H1 (cell line): ENCODE results near the gene MAGI1. TPM values are rescaled to one million over a fixed set of nuclear protein-coding genes. Genes with fewer than 3 reads are reported as not detected.

Experiments used
- CTCF ChIA-PET: fragments of 300-600 bp; sonication (Branson Sonifier 250); formaldehyde crosslinking; loops from one replicate; lab custom pipeline; 2021; ENCODE audit not compliant: partially characterized antibody; lab: Charles Lee
- POLR2A ChIA-PET: fragments of 300-600 bp; sonication (Branson Sonifier 250); formaldehyde crosslinking; loops from one replicate; lab custom pipeline; 2021; ENCODE audit warnings: inconsistent platforms; ENCODE audit not compliant: partially characterized antibody; lab: Charles Lee
- DNase-seq, 2 experiments: peaks; one replicate each; pipeline versions ENCODE4 v3.0.0 to v3.0.0-alpha.2; 2010 to 2022; ENCODE audit warnings: low spot score in 2 of 2, low read depth in 1 of 2, mixed read lengths in 1 of 2
- FAIRE-seq: peaks from 2 replicates; lab custom pipeline; 2011; peaks lifted over from hg19 to GRCh38; lab: Jason Lieb, UNC
- H2AFZ ChIP-seq: 2 replicates; pipeline ENCODE4 v1.8.1; 2012; ENCODE audit warnings: low read length, inconsistent platforms
- H2AK5ac ChIP-seq: 2 replicates; pipeline ENCODE4 v1.6.1; 2013; ENCODE audit warnings: low read depth, low read length
- H2BK120ac ChIP-seq: replicated peaks from 2 replicates; pipeline ENCODE3; 2013; ENCODE audit warnings: low read depth, low read length, inconsistent platforms
- H2BK12ac ChIP-seq: 2 replicates; pipeline ENCODE4 v1.6.1; 2013; ENCODE audit warnings: low read depth, low read length
- H2BK15ac ChIP-seq: 2 replicates; pipeline ENCODE4 v1.6.1; 2013; ENCODE audit warnings: low read length
- H2BK20ac ChIP-seq: 2 replicates; pipeline ENCODE4 v1.6.1; 2013; ENCODE audit warnings: low read length
- H2BK5ac ChIP-seq: 2 replicates; pipeline ENCODE4 v1.6.1; 2013; ENCODE audit warnings: low read depth, low read length
- H3K14ac ChIP-seq: 2 replicates; pipeline ENCODE4 v1.6.1; 2013; ENCODE audit warnings: inconsistent platforms; ENCODE audit not compliant: insufficient read length
- H3K18ac ChIP-seq: 2 replicates; pipeline ENCODE4 v1.6.1; 2013; ENCODE audit warnings: low read length; ENCODE audit errors: extremely low read depth
- H3K23ac ChIP-seq: 2 replicates; pipeline ENCODE4 v1.6.1; 2013; ENCODE audit warnings: inconsistent platforms; ENCODE audit not compliant: insufficient read length
- H3K23me2 ChIP-seq: 2 replicates; pipeline ENCODE4 v1.6.1; 2013; ENCODE audit warnings: low read depth, low read length
- H3K27ac ChIP-seq: 2 replicates; pipeline ENCODE4 v1.6.1; 2011; ENCODE audit warnings: low read depth, low read length, inconsistent platforms
- H3K27me3 ChIP-seq, 4 experiments: replicated peaks in 1 of 4; 1 replicate in 1 of 4; 2 replicates in 3 of 4; pipeline versions ENCODE4 v1.6.1 to v1.8.1; 2011 to 2013; ENCODE audit warnings: low read length in 3 of 4, mild to moderate bottlenecking in 3 of 4, inconsistent platforms in 2 of 4, mixed read lengths in 2 of 4, moderate library complexity in 1 of 4; ENCODE audit not compliant: control insufficient read depth in 3 of 4, insufficient read depth in 3 of 4; ENCODE audit errors: extremely low read depth in 1 of 4
- H3K36me3 ChIP-seq, 4 experiments: 2 replicates each; pipeline versions ENCODE4 v1.6.1 to v1.8.1; 2011 to 2013; ENCODE audit warnings: mild to moderate bottlenecking in 4 of 4, low read length in 3 of 4, moderate library complexity in 2 of 4, control low read depth in 1 of 4, inconsistent platforms in 1 of 4; ENCODE audit not compliant: insufficient read depth in 4 of 4, control insufficient read depth in 2 of 4
- H3K4ac ChIP-seq: replicated peaks from 2 replicates; pipeline ENCODE3; 2013; ENCODE audit warnings: low read length, low read depth, mixed read lengths, inconsistent platforms; ENCODE audit not compliant: insufficient read length
- H3K4me1 ChIP-seq, 4 experiments: replicated peaks in 1 of 4; 1 replicate in 1 of 4; 2 replicates in 3 of 4; pipeline versions ENCODE4 v1.6.1 to v1.8.1; 2011 to 2013; ENCODE audit warnings: low read length in 3 of 4, inconsistent platforms in 2 of 4, mixed read lengths in 1 of 4; ENCODE audit not compliant: insufficient read depth in 4 of 4, control insufficient read depth in 3 of 4
- H3K4me2 ChIP-seq, 2 experiments: 2 replicates each; pipeline versions ENCODE4 v1.6.1 to v1.8.1; 2011 to 2013; ENCODE audit warnings: low read depth in 2 of 2, low read length in 2 of 2, control low read depth in 1 of 2, inconsistent platforms in 1 of 2, mild to moderate bottlenecking in 1 of 2; ENCODE audit not compliant: insufficient read depth in 1 of 2
- H3K4me3 ChIP-seq, 4 experiments: fragments of 200-600, 300-600 bp in 1 of 4; sonication (generic), shearing (Covaris generic), sonication (Bioruptor Twin) in 1 of 4; 2 replicates each; pipeline versions ENCODE4 v1.5.1 to v1.8.1; 2011 to 2016; ENCODE audit warnings: low read length in 4 of 4, low read depth in 3 of 4, control low read depth in 2 of 4, inconsistent platforms in 2 of 4, mild to moderate bottlenecking in 2 of 4, mixed read lengths in 1 of 4, moderate library complexity in 1 of 4; ENCODE audit not compliant: insufficient read depth in 2 of 4; ENCODE audit errors: extremely low read depth in 1 of 4
- H3K56ac ChIP-seq: replicated peaks from 2 replicates; pipeline ENCODE3; 2013; ENCODE audit warnings: low read depth, mild to moderate bottlenecking, mixed read lengths, low read length, inconsistent platforms; ENCODE audit not compliant: insufficient read length
- H3K79me1 ChIP-seq: 2 replicates; pipeline ENCODE4 v1.6.1; 2013; ENCODE audit warnings: low read depth, low read length, control low read depth
- H3K79me2 ChIP-seq, 2 experiments: 2 replicates each; pipeline versions ENCODE4 v1.6.1 to v1.8.1; 2012 to 2013; ENCODE audit warnings: low read length in 2 of 2, mild to moderate bottlenecking in 2 of 2, inconsistent platforms in 1 of 2; ENCODE audit not compliant: insufficient read depth in 2 of 2, control insufficient read depth in 1 of 2
- H3K9ac ChIP-seq, 4 experiments: replicated peaks in 1 of 4; 1 replicate in 1 of 4; 2 replicates in 3 of 4; pipeline versions ENCODE4 v1.6.1 to v1.8.1; 2011 to 2013; ENCODE audit warnings: low read depth in 3 of 4, low read length in 3 of 4, control low read depth in 2 of 4, mild to moderate bottlenecking in 2 of 4, moderate library complexity in 2 of 4, inconsistent platforms in 1 of 4; ENCODE audit errors: extremely low read depth in 1 of 4
- H3K9me3 ChIP-seq, 2 experiments: 2 replicates each; pipeline versions ENCODE4 v1.6.1 to v1.8.1; 2012 to 2013; ENCODE audit warnings: mild to moderate bottlenecking in 2 of 2, moderate library complexity in 2 of 2, control low read depth in 1 of 2, inconsistent platforms in 1 of 2, low read depth in 1 of 2, low read length in 1 of 2, mixed read lengths in 1 of 2; ENCODE audit not compliant: insufficient read depth in 2 of 2
- H4K20me1 ChIP-seq, 2 experiments: replicated peaks in 1 of 2; 2 replicates each; pipeline versions ENCODE3 to v1.8.1; 2011 to 2013; ENCODE audit warnings: inconsistent platforms in 2 of 2, low read length in 2 of 2, mild to moderate bottlenecking in 1 of 2; ENCODE audit not compliant: insufficient read depth in 2 of 2, control insufficient read depth in 1 of 2
- H4K5ac ChIP-seq: 2 replicates; pipeline ENCODE4 v1.6.1; 2013; ENCODE audit warnings: low read length, low read depth, mixed read lengths, inconsistent platforms; ENCODE audit not compliant: insufficient read length
- H4K8ac ChIP-seq: 2 replicates; pipeline ENCODE4 v1.8.0; 2013; ENCODE audit warnings: mild to moderate bottlenecking, moderate library complexity, low read length, inconsistent platforms; ENCODE audit not compliant: insufficient read depth; ENCODE audit errors: extremely low read depth
- H4K91ac ChIP-seq: replicated peaks from 2 replicates; pipeline ENCODE3; 2013; ENCODE audit warnings: low read length, mixed read lengths, inconsistent platforms; ENCODE audit not compliant: insufficient read length
- ATF3 ChIP-seq: IDR thresholded peaks from 2 replicates; pipeline ENCODE4 v1.6.1; 2011; ENCODE audit warnings: low read depth, mild to moderate bottlenecking, low read length; ENCODE audit not compliant: insufficient read depth
- BACH1 ChIP-seq: IDR thresholded peaks from 2 replicates; pipeline ENCODE4 v1.6.1; 2012; ENCODE audit warnings: low read length, improper control_type of control experiment
- CHD1 ChIP-seq: IDR thresholded peaks from 2 replicates; pipeline ENCODE4 v1.6.1; 2012; ENCODE audit warnings: low read depth, low read length, improper control_type of control experiment
- NANOG ChIP-seq: IDR thresholded peaks from 2 replicates; pipeline ENCODE4 v1.6.1; 2011; ENCODE audit warnings: low read length, low read depth, mild to moderate bottlenecking, inconsistent platforms; ENCODE audit not compliant: insufficient read depth, poor library complexity, severe bottlenecking
- NRF1 ChIP-seq: IDR thresholded peaks from 2 replicates; pipeline ENCODE4 v1.6.1; 2011; ENCODE audit warnings: mild to moderate bottlenecking, low read depth, low read length, improper control_type of control experiment
- RNF2 ChIP-seq: fragments of 200-900, 300-1000 bp; sonication (generic); IDR thresholded peaks from 2 replicates; pipeline ENCODE4 v1.7.1; 2016; ENCODE audit warnings: borderline replicate concordance, low read depth, mild to moderate bottlenecking, antibody characterized with exemption, low read length; ENCODE audit not compliant: poor library complexity, severe bottlenecking; ENCODE audit errors: missing control alignments
- SP4 ChIP-seq: IDR thresholded peaks from 2 replicates; pipeline ENCODE4 v1.6.1; 2012; ENCODE audit warnings: low read length, inconsistent platforms
- ZNF274 ChIP-seq: IDR thresholded peaks from 2 replicates; pipeline ENCODE4 v1.7.0; 2012; ENCODE audit warnings: low read length, borderline replicate concordance; ENCODE audit errors: extremely low read depth
- WGBS, 2 experiments: shearing (Covaris generic) in 1 of 2; methylation state at CpG; one replicate each; pipeline versions ENCODE4 v1.1.6 to v1.1.7; 2013 to 2015; ENCODE audit warnings: low lambda C conversion rate in 2 of 2, mixed read lengths in 2 of 2, inconsistent platforms in 1 of 2, low coverage in 1 of 2, missing lambda C conversion rate in 1 of 2; ENCODE audit not compliant: insufficient replicate concordance in 2 of 2, insufficient coverage in 1 of 2, insufficient read length in 1 of 2; ENCODE audit errors: extremely low coverage in 1 of 2, missing lambda C conversion rate in 1 of 2; 5-methylcytosine and 5-hydroxymethylcytosine counted together
- polyA plus RNA-seq, 7 experiments: library from polyadenylated mRNA; depleted of rRNA in 3 of 7; stranded (reverse) in 5 of 7; unstranded in 2 of 7; fragments of >200 nt in 5 of 7; fragments of 200-250 nt in 2 of 7; gene quantifications; 1 replicate in 5 of 7; 2 replicates in 1 of 7; 4 replicates in 1 of 7; pipeline versions ENCODE4 v1.2.1 to v1.2.3, GENCODE V29; 2011 to 2013; ENCODE audit warnings: missing spikeins in 2 of 7, mixed read lengths in 2 of 7
- total RNA-seq: library from RNA; stranded (reverse); fragmentation: NEBNext Ultra II Directional; extraction: Animal tissue kit (Norgen Biotek cat#: 25700); gene quantifications from 2 replicates; pipeline ENCODE4 v1.2.1, GENCODE V29; 2021
- TF ChIP-seq, protein P1 (sequence below): IDR thresholded peaks from 2 replicates; pipeline ENCODE4 v1.6.1; 2011; ENCODE audit warnings: low read length, improper control_type of control experiment

MAGI1 gene
- total and polyA plus RNA-seq, 2 of the 8 experiments (the other 6 are each of a cell fraction or from before 2014, with no cell fraction given) = 19.8 to 78.0 TPM

DNA sequence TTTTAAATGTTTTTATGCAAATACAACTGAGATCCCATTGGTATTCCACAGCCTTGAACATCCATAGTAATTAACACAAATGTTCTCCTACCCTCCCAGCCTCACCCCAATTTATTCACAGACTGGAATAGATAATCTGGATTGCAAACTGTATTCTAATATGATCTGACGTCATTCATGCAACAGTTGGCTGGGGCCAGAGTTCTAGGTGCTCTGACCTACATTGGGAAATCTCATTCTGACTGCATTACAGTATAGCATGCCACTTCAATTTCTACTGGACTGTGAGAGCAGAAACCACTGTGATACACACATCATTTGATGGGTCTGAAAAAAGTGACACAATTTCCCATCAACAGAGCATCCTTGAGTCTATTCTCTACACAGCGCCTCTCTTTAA, 403.1 kb downstream of the MAGI1 start:
- Histone ChIP-seq H2AFZ (no peak overlapping the region), H3K23me2 (no peaks in the 10 kb centered on the region; the same call in 1 of the 2 replicates), H3K23ac (no peak overlapping the region), H3K79me2 (peaks cover 0 to 8% of the 10 kb centered on the region in 2 experiments; a peak in 1 of 4 replicates), H3K4me1 (peaks cover 0 to 6% (median 2%) of the 10 kb centered on the region in 4 experiments; a peak in 2 of 7 replicates), H4K91ac (no peak overlapping the region), H3K9me3 (no peaks in the 10 kb centered on the region), H2BK5ac (no peak overlapping the region), H4K20me1 (no peaks in the 10 kb centered on the region), H2AK5ac (no peak overlapping the region), H3K27ac (no peak overlapping the region), H4K8ac (no peak overlapping the region), H3K36me3 (no peaks in the 10 kb centered on the region), H3K4me3 (no peak overlapping the region), H3K4me2 (no peak overlapping the region), H3K79me1 (no peaks in the 10 kb centered on the region), H3K4ac (no peak overlapping the region), H3K9ac (no peak overlapping the region), H3K14ac (no peak overlapping the region), H3K27me3 (no peaks in the 10 kb centered on the region), H3K18ac (no peak overlapping the region), H2BK20ac (no peak overlapping the region), H4K5ac (no peak overlapping the region), H2BK12ac (no peak overlapping the region), H3K56ac (no peak overlapping the region), H2BK120ac (no peak overlapping the region), H2BK15ac (no peak overlapping the region)
- CTCF ChIA-PET = no interaction called here
- POLR2A ChIA-PET = no interaction called here
- no peak for FAIRE-seq
- no peak for DNase-seq
- 92% methylated on average over 2 of the region's 2 CpGs; no CpG with 5 or more reads in 1 of the 2 experiments for WGBS, 2 experiments
- TF ChIP-seq, protein P1, sequence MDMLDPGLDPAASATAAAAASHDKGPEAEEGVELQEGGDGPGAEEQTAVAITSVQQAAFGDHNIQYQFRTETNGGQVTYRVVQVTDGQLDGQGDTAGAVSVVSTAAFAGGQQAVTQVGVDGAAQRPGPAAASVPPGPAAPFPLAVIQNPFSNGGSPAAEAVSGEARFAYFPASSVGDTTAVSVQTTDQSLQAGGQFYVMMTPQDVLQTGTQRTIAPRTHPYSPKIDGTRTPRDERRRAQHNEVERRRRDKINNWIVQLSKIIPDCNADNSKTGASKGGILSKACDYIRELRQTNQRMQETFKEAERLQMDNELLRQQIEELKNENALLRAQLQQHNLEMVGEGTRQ = no peak
- no peak for TF ChIP-seq CHD1
- TF ChIP-seq SP4 = no peak
- TF ChIP-seq NRF1 = no peak
- TF ChIP-seq ZNF274 = no peak
- TF ChIP-seq NANOG = no peak
- TF ChIP-seq ATF3 = no peak
- TF ChIP-seq BACH1 = no peak
- no peak for TF ChIP-seq RNF2
